HG02571 (cell line): Measurements from ENCODE around the gene HCAR3.
"Not testable (repeated sequence)": the region's sequence is repeated elsewhere in the genome, so short reads cannot be mapped to it uniquely, and the experiment has no call there.

Experiments
- ATAC-seq: cut with Tn5 transposase; IDR thresholded peaks from one replicate; pipeline ENCODE4 v1.9.1; 2021; ENCODE audit warnings: mild to moderate bottlenecking, moderate library complexity; ENCODE audit not compliant: unreplicated experiment

Gene HCAR3

GRCh38 chr12:122716658-122717057, at the start of gene HCAR3:
Gene HCAR3, minus strand, starts transcription at chr12:122716811. Its CDS starts 74 bp downstream, at chr12:122716737.
- ATAC-seq, result not testable (repeated sequence)

GRCh38 chr12:122757568-122757967, 41.0 kb upstream of the HCAR3 start:
- no peak for ATAC-seq

- no peak for ATAC-seq
Observed at GRCh38 chr12:122754790-122755189, 38.2 kb upstream of the HCAR3 start.

GRCh38 chr12:122753319-122753650, 36.7 kb upstream of the HCAR3 start:
- no peak for ATAC-seq

GRCh38 chr12:122752464-122753318, 36.1 kb upstream of the HCAR3 start, which contains the start of gene DENR:
Gene DENR, plus strand, starts transcription at chr12:122752824. Its CDS starts 878 bp downstream, at chr12:122753702.
- peak; percentile 91 for ATAC-seq

GRCh38 chr12:122750781-122751515, 34.3 kb upstream of the HCAR3 start:
- not testable (repeated sequence) for ATAC-seq

GRCh38 chr12:122749569-122750332, 33.1 kb upstream of the HCAR3 start:
- no peak for ATAC-seq

GRCh38 chr12:122747224-122748135, 30.9 kb upstream of the HCAR3 start:
- ATAC-seq, result no peak

GRCh38 chr12:122743895-122744525, 27.4 kb upstream of the HCAR3 start:
- ATAC-seq, result no peak

GRCh38 chr12:122740351-122740750, 23.7 kb upstream of the HCAR3 start:
- ATAC-seq, result no peak

GRCh38 chr12:122738571-122738970, 22.0 kb upstream of the HCAR3 start:
- no peak for ATAC-seq

- no peak for ATAC-seq
Observed at GRCh38 chr12:122732611-122733010, 16.0 kb upstream of the HCAR3 start.

- no peak for ATAC-seq
Observed at GRCh38 chr12:122732170-122732569, 15.6 kb upstream of the HCAR3 start.

GRCh38 chr12:122730215-122731014, 13.8 kb upstream of the HCAR3 start, which contains the start of gene HCAR1:
Gene HCAR1, minus strand, starts transcription at chr12:122730844. Its CDS starts 505 bp downstream, at chr12:122730339.
- ATAC-seq, result no peak

GRCh38 chr12:122729583-122730214, 13.1 kb upstream of the HCAR3 start:
- no peak for ATAC-seq

GRCh38 chr12:122726080-122726558, 9.5 kb upstream of the HCAR3 start:
- no peak for ATAC-seq

GRCh38 chr12:122725452-122726079, 9.0 kb upstream of the HCAR3 start:
- no peak for ATAC-seq
